Muscle layer of duodenum (tissue), 2 donors: ENCODE results near the gene NOXO1.

Experiments used
- H3K27ac ChIP-seq: one replicate; pipeline ENCODE4 v1.7.0; 2013; ENCODE audit warnings: mild to moderate bottlenecking, low read length
- H3K27me3 ChIP-seq: one replicate; pipeline ENCODE4 v1.7.0; 2013; ENCODE audit warnings: low read depth, mild to moderate bottlenecking, control low read depth, low read length
- H3K36me3 ChIP-seq, 2 donors: one replicate each; pipeline ENCODE4 v1.7.0; 2013; ENCODE audit warnings: low read length in 2 of 2, control low read depth in 1 of 2, mild to moderate bottlenecking in 1 of 2; ENCODE audit not compliant: insufficient read depth in 2 of 2, control insufficient read depth in 1 of 2
- H3K4me1 ChIP-seq, 2 donors: one replicate each; pipeline ENCODE4 v1.7.0; 2013; ENCODE audit warnings: low read length in 2 of 2, mild to moderate bottlenecking in 2 of 2, control low read depth in 1 of 2, moderate library complexity in 1 of 2; ENCODE audit not compliant: insufficient read depth in 2 of 2, control insufficient read depth in 1 of 2
- H3K4me3 ChIP-seq, 2 donors: one replicate each; pipeline ENCODE4 v1.7.0; 2013; ENCODE audit warnings: low read length in 2 of 2, low read depth in 1 of 2, mild to moderate bottlenecking in 1 of 2
- H3K9me3 ChIP-seq, 2 donors: one replicate each; pipeline ENCODE4 v1.7.0; 2013; ENCODE audit warnings: low read length in 2 of 2, control low read depth in 1 of 2, mild to moderate bottlenecking in 1 of 2; ENCODE audit not compliant: control insufficient read depth in 1 of 2
- donor health status: healthy.

The NOXO1 gene

DNA sequence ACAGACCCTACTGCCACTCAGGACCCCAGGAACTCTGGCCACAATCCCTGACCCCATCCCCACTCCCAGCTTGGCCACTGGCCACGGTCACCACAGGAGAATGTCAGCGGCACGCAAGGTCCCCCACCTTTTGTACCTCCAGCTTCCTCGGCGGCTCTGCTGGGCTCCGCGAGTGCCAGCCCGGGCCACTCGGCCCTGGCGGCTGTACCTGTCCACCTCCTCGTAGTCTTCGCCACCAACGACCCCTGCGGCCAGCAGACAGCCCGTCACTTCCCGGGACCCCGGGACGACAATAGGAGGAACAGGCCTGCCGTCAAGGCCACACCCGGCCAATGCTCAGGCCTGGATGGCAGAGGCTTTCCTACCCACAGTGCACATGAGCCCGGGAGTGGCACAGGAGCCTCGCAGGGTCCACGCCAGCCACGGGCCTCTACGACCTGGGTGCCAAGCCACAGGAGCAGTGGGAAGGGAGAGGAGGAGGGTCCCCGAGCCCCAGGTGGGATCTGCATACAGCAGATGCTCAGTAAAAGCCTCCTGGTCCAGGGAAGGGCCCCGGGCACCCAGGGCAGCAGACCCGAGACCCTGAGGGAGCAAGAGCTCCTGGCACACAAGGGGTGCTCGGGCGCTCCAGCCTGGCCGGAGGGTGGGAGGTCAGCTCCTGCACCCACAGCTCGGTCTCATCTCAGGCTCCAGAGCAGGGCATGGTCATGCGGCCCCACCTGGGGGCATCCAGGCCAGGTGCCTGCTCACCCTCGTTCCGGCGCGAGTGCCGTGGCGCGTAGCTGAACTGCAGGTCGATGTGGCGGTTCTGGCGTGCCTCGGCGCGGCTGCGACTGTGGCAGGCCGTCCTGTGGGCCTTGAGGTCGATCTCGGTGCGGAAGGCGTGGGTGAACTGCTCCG is 20.4 kb upstream of the NOXO1 start:
- peaks cover 23 to 61% of the 10 kb centered on the region in 2 donors for H3K36me3 ChIP-seq
- H3K27ac ChIP-seq, result no peak overlapping the region
- H3K4me1 ChIP-seq, result peaks cover 6 to 45% of the 10 kb centered on the region in 2 donors
- no peaks in the 10 kb centered on the region for H3K27me3 ChIP-seq
- H3K4me3 ChIP-seq, result no peak overlapping the region
- no peaks in the 10 kb centered on the region for H3K9me3 ChIP-seq

DNA sequence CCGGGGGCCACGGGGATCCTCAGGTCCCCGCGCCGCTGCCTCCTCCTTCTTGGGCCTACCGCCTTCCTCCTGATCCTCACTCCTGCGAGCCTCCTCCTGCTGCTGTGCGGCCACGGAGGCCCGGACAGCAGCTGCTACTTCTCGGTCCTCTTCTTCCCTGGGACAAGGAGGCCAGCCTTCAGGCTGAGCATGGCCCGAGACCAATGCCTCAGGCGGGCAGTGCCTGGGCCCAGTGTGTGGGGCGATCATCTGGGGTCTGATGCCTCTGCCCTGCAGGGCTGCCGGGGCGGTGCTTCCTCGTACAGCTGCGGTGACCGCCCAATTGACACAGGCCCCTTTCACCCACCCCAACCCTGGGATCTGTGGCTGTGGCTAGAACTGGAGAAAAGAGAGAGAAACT is 19.8 kb upstream of the NOXO1 start:
- Histone ChIP-seq H3K4me1 (peaks cover 6 to 39% of the 10 kb centered on the region in 2 donors), H3K36me3 (peaks cover 23 to 63% of the 10 kb centered on the region in 2 donors), H3K4me3 (no peak overlapping the region), H3K27ac (no peak overlapping the region), H3K27me3 (no peaks in the 10 kb centered on the region), H3K9me3 (no peaks in the 10 kb centered on the region)

DNA sequence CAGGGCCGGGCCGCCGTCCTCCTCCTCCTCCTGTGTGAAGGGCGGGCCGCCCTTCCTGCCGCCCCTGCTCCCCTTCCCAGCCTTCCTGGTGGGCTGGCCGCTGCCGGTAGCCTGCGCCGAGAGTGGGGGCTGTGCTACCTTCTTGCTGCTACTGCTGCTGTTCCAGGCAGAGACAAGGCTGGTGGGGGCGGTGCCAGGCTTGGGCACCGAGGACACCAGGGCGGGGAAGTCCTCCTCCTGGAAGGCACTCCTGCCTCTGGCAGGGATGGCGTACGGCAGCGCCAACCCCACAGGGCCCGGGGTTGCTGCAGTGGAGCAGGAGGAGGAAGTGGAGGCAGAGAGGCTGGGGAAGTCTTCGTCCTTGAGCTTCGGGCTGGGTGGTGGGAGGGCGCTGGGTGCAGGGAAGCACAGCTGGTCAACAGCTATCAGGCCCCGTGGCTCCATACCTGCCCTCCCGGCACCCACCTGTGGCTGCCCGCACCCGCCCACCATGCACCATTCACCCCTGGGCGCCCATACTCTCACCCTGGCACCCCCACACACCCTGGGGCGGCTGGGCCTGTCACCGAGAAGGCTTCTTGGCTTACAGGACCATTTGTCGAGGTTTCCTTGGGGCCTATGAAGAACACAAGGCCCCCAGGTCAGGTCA is 18.7 kb upstream of the NOXO1 start:
- H3K4me1 ChIP-seq, result peaks cover 6 to 28% of the 10 kb centered on the region in 2 donors
- no peaks in the 10 kb centered on the region for H3K27me3 ChIP-seq
- H3K4me3 ChIP-seq, result no peak overlapping the region
- peaks cover 23 to 63% of the 10 kb centered on the region in 2 donors for H3K36me3 ChIP-seq
- no peaks in the 10 kb centered on the region for H3K9me3 ChIP-seq
- no peak overlapping the region for H3K27ac ChIP-seq

DNA sequence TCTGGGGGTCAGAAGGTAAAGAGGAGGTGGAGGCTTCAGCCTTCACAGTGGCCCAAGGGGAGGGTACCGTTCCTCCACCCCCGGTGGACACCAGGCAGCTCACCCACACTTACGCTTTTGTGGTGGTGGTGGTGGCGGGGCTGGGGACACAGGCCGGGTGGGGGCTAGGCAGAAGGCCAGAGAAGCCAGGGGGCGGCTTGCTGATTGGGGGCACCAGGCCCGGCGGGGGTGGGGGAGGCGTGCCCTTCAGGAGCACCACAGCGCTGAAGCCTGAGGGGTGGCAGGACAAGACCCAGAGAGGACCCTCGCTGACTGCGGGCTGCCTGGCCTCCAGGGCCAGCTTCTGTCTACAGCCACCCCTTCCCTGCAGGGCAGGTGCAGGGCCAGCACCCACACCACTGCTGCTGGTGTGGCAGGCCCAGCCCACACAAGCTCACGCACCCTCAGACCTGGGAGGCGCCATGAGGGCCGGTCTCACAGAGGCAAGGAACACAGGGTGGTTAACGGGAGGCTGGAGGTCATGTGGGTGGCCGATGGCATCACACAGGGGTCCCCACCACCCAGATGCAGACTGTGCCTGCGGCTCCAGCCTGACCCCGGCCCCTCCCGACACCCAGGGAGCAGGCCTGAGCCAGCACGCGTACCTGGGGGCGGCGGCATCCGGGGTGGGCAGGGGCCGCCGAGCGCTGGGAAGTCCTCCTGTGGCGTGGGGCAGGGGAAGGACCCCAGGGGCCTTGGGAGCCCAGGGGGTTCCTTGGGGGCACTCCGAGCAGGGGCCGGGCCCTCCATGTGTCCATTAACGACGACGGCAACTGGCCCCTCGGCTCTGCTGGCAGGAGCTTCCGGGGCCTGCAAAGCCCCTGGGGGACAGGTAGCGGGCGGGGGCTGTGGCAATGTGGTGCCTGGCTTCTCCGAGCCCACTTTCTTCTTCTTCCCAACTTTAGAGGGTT is 17.9 kb upstream of the NOXO1 start:
- peaks cover 3 to 20% of the 10 kb centered on the region in 2 donors for H3K4me1 ChIP-seq
- H3K4me3 ChIP-seq, result no peak overlapping the region
- no peaks in the 10 kb centered on the region for H3K27me3 ChIP-seq
- peaks cover 23 to 63% of the 10 kb centered on the region in 2 donors for H3K36me3 ChIP-seq
- no peaks in the 10 kb centered on the region for H3K9me3 ChIP-seq
- no peak overlapping the region for H3K27ac ChIP-seq

DNA sequence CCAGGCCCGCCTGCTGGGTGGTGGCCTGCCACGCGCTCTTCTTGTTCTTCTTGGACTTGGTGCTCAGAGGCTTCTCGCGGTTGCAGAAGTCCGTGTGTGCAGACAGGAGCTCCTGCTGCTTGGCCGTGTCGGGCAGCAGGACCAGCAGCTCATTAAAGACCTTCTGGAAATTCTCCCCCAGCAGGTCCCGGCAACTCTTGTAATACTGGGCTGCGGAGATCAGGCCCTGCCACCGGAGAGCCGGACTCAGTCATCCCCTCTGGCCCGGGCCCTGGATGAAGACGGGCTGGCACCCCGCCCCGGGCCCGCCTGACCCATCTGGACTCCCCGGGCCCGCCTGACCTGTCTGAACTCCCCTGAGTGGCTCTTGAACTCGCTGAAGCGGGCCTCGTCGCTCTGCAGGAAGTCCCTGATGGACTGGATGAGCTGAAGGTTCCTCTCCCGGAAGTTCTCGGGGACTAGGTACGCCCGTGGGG is 17.1 kb upstream of the NOXO1 start:
- Histone ChIP-seq H3K36me3 (peaks cover 23 to 62% of the 10 kb centered on the region in 2 donors), H3K4me3 (no peak overlapping the region), H3K9me3 (no peaks in the 10 kb centered on the region), H3K27ac (no peak overlapping the region), H3K27me3 (no peaks in the 10 kb centered on the region), H3K4me1 (peaks cover 0 to 12% of the 10 kb centered on the region in 2 donors)

DNA sequence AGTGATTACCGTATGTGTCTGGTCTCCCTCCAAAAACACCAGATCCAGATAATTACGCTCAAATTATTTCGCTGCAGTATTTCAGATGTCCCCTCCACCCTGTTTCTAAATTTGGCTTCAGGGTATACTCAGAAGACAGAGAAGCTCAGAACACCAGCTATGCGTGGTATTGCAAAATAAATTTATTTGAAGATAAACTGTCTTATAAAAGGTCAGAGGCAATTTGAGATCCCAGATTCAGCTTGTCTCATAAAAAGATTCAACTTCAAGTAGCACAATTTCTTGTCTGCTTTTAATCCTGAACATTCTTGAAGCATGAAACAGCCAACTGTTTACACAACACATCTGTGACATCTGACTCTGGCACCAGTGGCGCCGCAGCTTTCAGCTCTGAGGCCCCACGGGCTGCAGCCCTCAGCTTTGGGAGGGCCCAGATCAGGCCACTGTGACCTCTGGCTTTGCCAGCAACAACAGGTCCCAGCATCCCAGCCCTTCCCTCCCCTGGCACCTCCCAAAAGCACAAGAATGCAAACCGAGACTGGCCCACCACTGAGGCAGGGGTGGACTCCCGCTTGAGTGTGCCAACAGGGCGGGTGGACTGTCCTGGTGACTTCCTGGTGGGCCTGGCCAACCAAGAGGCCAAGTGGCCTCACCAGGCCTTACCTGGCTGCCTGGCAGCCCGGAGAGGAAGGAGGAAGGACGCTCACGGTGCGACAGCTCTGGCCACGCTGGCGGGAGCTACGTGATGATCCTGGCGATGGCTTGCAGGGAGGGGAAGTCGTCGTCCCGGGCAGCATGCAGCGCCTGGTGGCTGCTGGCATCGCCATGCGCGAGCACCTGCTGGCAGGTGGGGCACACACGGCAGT is 16.5 kb upstream of the NOXO1 start:
- Histone ChIP-seq H3K36me3 (peaks cover 23 to 55% of the 10 kb centered on the region in 2 donors), H3K27ac (no peak overlapping the region), H3K9me3 (no peaks in the 10 kb centered on the region), H3K4me3 (no peak overlapping the region), H3K4me1 (peaks cover 0 to 10% of the 10 kb centered on the region in 2 donors), H3K27me3 (no peaks in the 10 kb centered on the region)

DNA sequence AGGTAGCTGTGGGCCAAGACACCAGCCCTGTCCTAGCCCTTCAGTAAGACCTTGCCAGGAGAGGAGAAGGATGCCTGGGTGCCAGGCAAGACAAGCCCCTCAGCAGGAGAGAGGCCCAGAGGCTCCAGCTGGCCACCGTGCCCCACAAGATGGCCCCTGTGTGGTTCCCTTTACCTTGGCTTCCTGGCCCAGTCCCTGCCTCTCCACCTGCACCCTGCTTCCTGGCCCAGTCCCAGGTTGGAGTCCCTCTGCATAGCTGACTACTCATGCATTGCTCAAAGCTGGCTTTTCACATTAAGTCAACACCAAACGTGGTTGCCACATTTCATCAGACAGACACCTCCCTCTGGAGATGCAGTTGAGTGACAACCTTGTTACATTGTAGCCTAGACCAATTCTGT is 12.5 kb upstream of the NOXO1 start:
- Histone ChIP-seq H3K36me3 (peaks cover 0 to 18% of the 10 kb centered on the region in 2 donors), H3K9me3 (no peaks in the 10 kb centered on the region), H3K27me3 (peaks cover 17% of the 10 kb centered on the region), H3K27ac (no peak overlapping the region), H3K4me1 (peaks cover 0 to 27% of the 10 kb centered on the region in 2 donors), H3K4me3 (no peak overlapping the region)

DNA sequence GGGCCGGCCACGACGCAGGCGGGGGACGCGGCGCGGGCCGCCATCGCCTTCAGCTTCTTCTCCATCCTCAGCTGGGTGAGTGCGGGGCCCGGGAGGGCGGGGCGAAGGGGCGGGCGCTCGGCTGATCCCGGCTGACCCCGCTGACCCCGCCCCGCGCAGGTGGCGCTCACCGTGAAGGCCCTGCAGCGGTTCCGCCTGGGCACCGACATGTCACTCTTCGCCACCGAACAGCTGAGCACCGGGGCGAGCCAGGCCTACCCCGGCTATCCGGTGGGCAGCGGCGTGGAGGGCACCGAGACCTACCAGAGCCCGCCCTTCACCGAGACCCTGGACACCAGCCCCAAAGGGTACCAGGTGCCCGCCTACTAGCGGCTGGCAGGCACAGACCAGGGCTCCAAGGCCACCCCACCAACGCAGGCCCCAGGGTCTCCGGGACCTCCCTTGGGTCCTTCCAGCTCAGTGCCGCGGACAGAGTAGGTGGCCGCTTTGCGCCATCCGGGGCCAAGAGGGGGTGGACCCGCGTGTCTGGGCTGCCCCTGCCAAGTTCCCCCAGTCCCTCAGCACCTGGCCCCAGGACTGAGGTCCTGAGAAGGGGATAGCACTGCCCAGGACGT is 11.5 kb upstream of the NOXO1 start:
- H3K4me1 ChIP-seq, result peaks cover 0 to 23% of the 10 kb centered on the region in 2 donors
- H3K9me3 ChIP-seq, result no peaks in the 10 kb centered on the region
- H3K27me3 ChIP-seq, result peaks cover 21% of the 10 kb centered on the region
- no peak overlapping the region for H3K27ac ChIP-seq
- peaks cover 0 to 9% of the 10 kb centered on the region in 2 donors for H3K36me3 ChIP-seq
- peak overlapping the region in 1 of 2 donors; percentile 12 for H3K4me3 ChIP-seq

DNA sequence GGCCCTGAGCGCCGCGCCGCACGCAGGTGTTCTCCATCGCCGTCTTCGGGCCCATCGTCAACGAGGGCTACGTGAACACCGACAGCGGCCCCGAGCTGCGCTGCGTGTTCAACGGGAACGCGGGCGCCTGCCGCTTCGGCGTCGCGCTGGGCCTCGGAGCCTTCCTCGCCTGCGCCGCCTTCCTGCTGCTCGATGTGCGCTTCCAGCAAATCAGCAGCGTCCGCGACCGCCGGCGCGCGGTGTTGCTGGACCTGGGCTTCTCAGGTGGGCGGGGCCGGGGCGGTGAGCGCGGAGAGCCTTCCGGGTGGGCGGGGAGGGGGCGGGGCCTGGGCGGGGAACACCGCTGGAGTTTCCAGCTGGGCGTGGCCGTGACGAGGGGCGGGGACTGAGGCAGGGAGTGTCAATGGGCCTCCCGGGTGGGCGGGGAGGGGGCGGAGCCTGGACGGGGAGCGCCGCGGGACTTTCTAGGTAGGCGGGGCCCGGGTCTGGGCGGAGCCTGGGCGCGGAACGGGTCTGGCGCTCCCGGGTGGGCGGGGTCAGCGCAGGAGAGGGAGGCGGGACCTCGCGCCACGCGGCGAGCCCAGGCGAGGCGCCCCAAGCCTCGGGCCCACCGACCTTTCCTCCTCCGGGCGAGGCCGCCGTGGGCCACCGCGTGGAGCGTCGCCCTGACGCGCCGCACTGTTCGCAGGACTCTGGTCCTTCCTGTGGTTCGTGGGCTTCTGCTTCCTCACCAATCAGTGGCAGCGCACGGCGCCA is 10.9 kb upstream of the NOXO1 start:
- Histone ChIP-seq H3K4me3 (peak overlapping the region in 1 of 2 donors; percentile 40), H3K9me3 (no peaks in the 10 kb centered on the region), H3K4me1 (peaks cover 0 to 20% of the 10 kb centered on the region in 2 donors), H3K27ac (no peak overlapping the region), H3K36me3 (peaks cover 0 to 8% of the 10 kb centered on the region in 2 donors), H3K27me3 (peaks cover 21% of the 10 kb centered on the region)
